Measurements from ENCODE around the gene ZNF829.

ZNF829 gene

GRCh38 chr19:36915992-36916830, at the start of gene ZNF829, which contains the start of gene ZNF568:
ZNF829 (minus strand) TSS chr19:36916291; CDS start chr19:36915167, 1,124 bp downstream.
ZNF568 (plus strand) TSS chr19:36916332; CDS start chr19:36922771, 6,439 bp downstream.
- peak; percentile 55 for TF ChIP-seq CTCF (IDR thresholded peaks at IDR 0.05; ENCODE audit: insufficient read depth, missing control alignments)
- FAIRE-seq (peak; percentile 70), DNase-seq (ENCODE audit: insufficient read length, low spot score) (peak; percentile 58)

- FAIRE-seq (no peak), DNase-seq (ENCODE audit: insufficient read length, low spot score) (no peak)
- no peak for TF ChIP-seq CTCF (IDR thresholded peaks at IDR 0.05; ENCODE audit: insufficient read depth, missing control alignments)
Measured at GRCh38 chr19:36963280-36963679, 47.2 kb upstream of the ZNF829 start.

- FAIRE-seq (no peak), DNase-seq (ENCODE audit: insufficient read length, low spot score) (no peak)
- no peak for TF ChIP-seq CTCF (IDR thresholded peaks at IDR 0.05; ENCODE audit: insufficient read depth, missing control alignments)
Measured at GRCh38 chr19:36962346-36962745, 46.3 kb upstream of the ZNF829 start.

GRCh38 chr19:36950335-36951119, 34.4 kb upstream of the ZNF829 start:
- FAIRE-seq (no peak), DNase-seq (ENCODE audit: insufficient read length, low spot score) (no peak)

GRCh38 chr19:36939153-36939552, 23.1 kb upstream of the ZNF829 start:
- DNase-seq (ENCODE audit: insufficient read length, low spot score) (no peak), FAIRE-seq (no peak)
- TF ChIP-seq CTCF (IDR thresholded peaks at IDR 0.05; ENCODE audit: insufficient read depth, missing control alignments): peak; percentile 38

More at GRCh38 chr19:36950335-36951119, 34.4 kb upstream of the ZNF829 start:
- TF ChIP-seq CTCF (IDR thresholded peaks at IDR 0.05; ENCODE audit: insufficient read depth, missing control alignments): no peak

GRCh38 chr19:36931684-36932083, 15.6 kb upstream of the ZNF829 start:
- no peak for TF ChIP-seq CTCF (IDR thresholded peaks at IDR 0.05; ENCODE audit: insufficient read depth, missing control alignments)
- FAIRE-seq (no peak), DNase-seq (ENCODE audit: insufficient read length, low spot score) (no peak)

Measured in D721Med (cell line).